GM18499 (cell line): ENCODE data around the gene HLA-DMA.

Experiments
- ATAC-seq: cut with Tn5 transposase; IDR thresholded peaks from one replicate; pipeline ENCODE4 v1.9.1; 2021; ENCODE audit warnings: moderate number of reproducible peaks; ENCODE audit not compliant: insufficient read depth, unreplicated experiment

The HLA-DMA gene

GRCh38 chr6:32975886-32976285 lies 23.0 kb upstream of the HLA-DMA start:
- ATAC-seq: no peak

GRCh38 chr6:32974541-32975308 lies 21.8 kb upstream of the HLA-DMA start:
- no peak for ATAC-seq

- ATAC-seq: no peak
These were observed 21.1 kb upstream of the HLA-DMA start for GRCh38 chr6:32974016-32974333.

- ATAC-seq: no peak
These were observed 20.5 kb upstream of the HLA-DMA start for GRCh38 chr6:32973144-32974015.

- no peak for ATAC-seq
These were observed 19.7 kb upstream of the HLA-DMA start for GRCh38 chr6:32972353-32973143.

- peak; percentile 40 for ATAC-seq
These were observed 18.9 kb upstream of the HLA-DMA start for GRCh38 chr6:32971581-32972352.

- no peak for ATAC-seq
These were observed 18.3 kb upstream of the HLA-DMA start for GRCh38 chr6:32971242-32971580.

GRCh38 chr6:32970413-32971241 lies 17.7 kb upstream of the HLA-DMA start:
- ATAC-seq: no peak

GRCh38 chr6:32969685-32970412 lies 17.0 kb upstream of the HLA-DMA start:
- no peak for ATAC-seq

- no peak for ATAC-seq
These were observed 16.2 kb upstream of the HLA-DMA start for GRCh38 chr6:32968867-32969684.

GRCh38 chr6:32968093-32968866 lies 15.4 kb upstream of the HLA-DMA start, which contains the start of gene BRD2:
Gene BRD2, plus strand, starts transcription at chr6:32968594. Its CDS starts 4,305 bp downstream, at chr6:32972899.
- ATAC-seq: no peak

- no peak for ATAC-seq
These were observed 14.5 kb upstream of the HLA-DMA start for GRCh38 chr6:32967151-32968091.

GRCh38 chr6:32964776-32965175 lies 11.9 kb upstream of the HLA-DMA start:
- no peak for ATAC-seq

- ATAC-seq: no peak
These were observed 11.0 kb upstream of the HLA-DMA start for GRCh38 chr6:32963866-32964265.

GRCh38 chr6:32962213-32962826 lies 9.4 kb upstream of the HLA-DMA start:
- ATAC-seq: no peak

- ATAC-seq: no peak
These were observed 7.7 kb upstream of the HLA-DMA start for GRCh38 chr6:32960563-32960962.
